Upper lobe of right lung (tissue), 1 donor: ENCODE results near the gene HMG20B. TPM values are rescaled to one million over a fixed set of nuclear protein-coding genes. Genes with fewer than 3 reads are reported as not detected.

Source experiments
- ATAC-seq: fragments of 200-7000 bp; cut with Tn5 transposase; one replicate; pipeline ENCODE4 v1.9.1; 2020; ENCODE audit warnings: mild to moderate bottlenecking, moderate library complexity
- DNase-seq: peaks from one replicate; pipeline ENCODE4 v3.0.0-alpha.2; 2020
- H3K27ac ChIP-seq: fragments of 200-600 bp; one replicate; pipeline ENCODE4 v1.8.0; 2022
- H3K27me3 ChIP-seq: fragments of 200-600 bp; one replicate; pipeline ENCODE4 v1.8.0; 2022; ENCODE audit warnings: mild to moderate bottlenecking
- H3K36me3 ChIP-seq: fragments of 200-600 bp; one replicate; pipeline ENCODE4 v1.8.0; 2022
- H3K4me1 ChIP-seq: fragments of 200-600 bp; one replicate; pipeline ENCODE4 v1.8.0; 2022
- H3K4me3 ChIP-seq: fragments of 200-600 bp; one replicate; pipeline ENCODE4 v1.8.0; 2022; ENCODE audit warnings: mild to moderate bottlenecking
- H3K9me3 ChIP-seq: fragments of 200-600 bp; one replicate; pipeline ENCODE4 v1.8.0; 2022
- CTCF ChIP-seq: fragments of 200-600 bp; IDR thresholded peaks from one replicate; pipeline ENCODE4 v1.8.0; 2022; ENCODE audit warnings: antibody characterized with exemption
- intact Hi-C: fragments of 100-400 bp; cut with DNase I; formaldehyde crosslinking; loops from one replicate; pipeline ENCODE4 v1.11.0; 2022
- total RNA-seq: library from RNA; stranded (reverse); fragmentation: NEBNext Ultra II Directional; extraction: Animal tissue kit (Norgen Biotek cat#: 25700); gene quantifications from one replicate; pipeline ENCODE4 v1.2.1, GENCODE V29; 2021
- donor health status: DM: no; HTN: yes; CAD: no; lungs with severe emphysema.

HMG20B gene
- total RNA-seq, 1 donor from 2014 or later: 60.0 TPM

- ATAC-seq (no peak), DNase-seq (no peak)
- Histone ChIP-seq H3K27ac (no peak overlapping the region), H3K4me1 (peaks cover 3% of the 10 kb centered on the region), H3K27me3 (peaks cover 16% of the 10 kb centered on the region), H3K9me3 (no peaks in the 10 kb centered on the region), H3K36me3 (no peaks in the 10 kb centered on the region), H3K4me3 (no peak overlapping the region)
- intact Hi-C loops: loop anchor here (5.0 kb wide), 1 partner anchor 33 kb away; no protein-coding TSS in a partner anchor
- TF ChIP-seq CTCF: no peak
Observed at GRCh38 chr19:3589439-3589838, 16.7 kb downstream of the HMG20B start.

- no peak for TF ChIP-seq CTCF
- H3K27ac ChIP-seq: no peak overlapping the region
- H3K27me3 ChIP-seq: peaks cover 11% of the 10 kb centered on the region
- no peak for DNase-seq
- no peak for ATAC-seq
- no peaks in the 10 kb centered on the region for H3K36me3 ChIP-seq
- intact Hi-C loops: loop anchor here (5.0 kb wide), 1 partner anchor 32 kb away; no protein-coding TSS in a partner anchor
- H3K9me3 ChIP-seq: no peaks in the 10 kb centered on the region
- H3K4me3 ChIP-seq: no peak overlapping the region
- peaks cover 3% of the 10 kb centered on the region for H3K4me1 ChIP-seq
Observed at GRCh38 chr19:3589949-3590348, 17.2 kb downstream of the HMG20B start.

GRCh38 chr19:3590991-3591659 lies 18.4 kb downstream of the HMG20B start:
- no peak for TF ChIP-seq CTCF
- Histone ChIP-seq H3K9me3 (no peaks in the 10 kb centered on the region), H3K36me3 (no peaks in the 10 kb centered on the region), H3K4me1 (no peaks in the 10 kb centered on the region), H3K4me3 (no peak overlapping the region), H3K27ac (no peak overlapping the region), H3K27me3 (peaks cover 1% of the 10 kb centered on the region)
- intact Hi-C loops: no loop called here
- no peak for DNase-seq
- ATAC-seq: no peak

GRCh38 chr19:3591876-3592613 lies 19.3 kb downstream of the HMG20B start:
- H3K27ac ChIP-seq: no peak overlapping the region
- H3K4me3 ChIP-seq: no peak overlapping the region

GRCh38 chr19:3593156-3593555 lies 20.4 kb downstream of the HMG20B start:
- H3K9me3 ChIP-seq: no peaks in the 10 kb centered on the region
- H3K4me1 ChIP-seq: no peaks in the 10 kb centered on the region
- no peaks in the 10 kb centered on the region for H3K27me3 ChIP-seq
- H3K4me3 ChIP-seq: no peak overlapping the region
- H3K36me3 ChIP-seq: no peaks in the 10 kb centered on the region
- no peak for DNase-seq
- no peak overlapping the region for H3K27ac ChIP-seq
- no peak for TF ChIP-seq CTCF
- ATAC-seq: no peak
- intact Hi-C loops: no loop called here

More at GRCh38 chr19:3591876-3592613, 19.3 kb downstream of the HMG20B start:
- ATAC-seq: no peak
- intact Hi-C loops: no loop called here
- no peaks in the 10 kb centered on the region for H3K27me3 ChIP-seq
- no peaks in the 10 kb centered on the region for H3K9me3 ChIP-seq
- no peak for TF ChIP-seq CTCF
- DNase-seq: no peak
- no peaks in the 10 kb centered on the region for H3K4me1 ChIP-seq
- no peaks in the 10 kb centered on the region for H3K36me3 ChIP-seq
